ENCODE results near the gene TMEM63A. TPM values are rescaled to one million over a fixed set of nuclear protein-coding genes. Genes with fewer than 3 reads are reported as not detected.

Gene TMEM63A
- total and polyA plus RNA-seq, 2 of the 13 experiments (the other 11 are each of a cell fraction or from before 2014, with no cell fraction given), result 23.9 to 53.3 TPM

DNA sequence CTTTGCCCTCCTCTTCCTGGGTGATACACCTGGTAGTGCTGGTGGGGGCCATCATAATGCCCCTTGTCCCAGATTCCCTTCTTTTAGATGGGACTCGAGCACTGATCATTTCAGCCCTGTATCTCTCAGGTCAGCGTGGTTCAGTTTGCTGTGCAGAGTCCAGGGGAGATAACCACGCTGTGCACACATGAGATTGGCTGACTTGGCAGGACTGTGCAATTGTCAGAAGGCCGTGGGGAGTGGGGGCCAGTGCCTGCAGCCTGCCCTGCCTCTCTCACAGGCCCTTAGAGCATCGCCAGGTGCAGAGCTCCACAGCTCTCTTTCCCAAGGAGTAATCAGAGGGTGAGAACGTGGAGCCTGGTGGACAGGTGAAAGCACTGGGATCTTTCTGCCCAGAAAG, 57.1 kb downstream of the TMEM63A start (continued):
- TF ChIP-seq, protein P1, sequence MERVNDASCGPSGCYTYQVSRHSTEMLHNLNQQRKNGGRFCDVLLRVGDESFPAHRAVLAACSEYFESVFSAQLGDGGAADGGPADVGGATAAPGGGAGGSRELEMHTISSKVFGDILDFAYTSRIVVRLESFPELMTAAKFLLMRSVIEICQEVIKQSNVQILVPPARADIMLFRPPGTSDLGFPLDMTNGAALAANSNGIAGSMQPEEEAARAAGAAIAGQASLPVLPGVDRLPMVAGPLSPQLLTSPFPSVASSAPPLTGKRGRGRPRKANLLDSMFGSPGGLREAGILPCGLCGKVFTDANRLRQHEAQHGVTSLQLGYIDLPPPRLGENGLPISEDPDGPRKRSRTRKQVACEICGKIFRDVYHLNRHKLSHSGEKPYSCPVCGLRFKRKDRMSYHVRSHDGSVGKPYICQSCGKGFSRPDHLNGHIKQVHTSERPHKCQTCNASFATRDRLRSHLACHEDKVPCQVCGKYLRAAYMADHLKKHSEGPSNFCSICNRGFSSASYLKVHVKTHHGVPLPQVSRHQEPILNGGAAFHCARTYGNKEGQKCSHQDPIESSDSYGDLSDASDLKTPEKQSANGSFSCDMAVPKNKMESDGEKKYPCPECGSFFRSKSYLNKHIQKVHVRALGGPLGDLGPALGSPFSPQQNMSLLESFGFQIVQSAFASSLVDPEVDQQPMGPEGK (CRISPR knock-in tag; IDR thresholded peaks at IDR 0.05), result peak; percentile 97
- TF ChIP-seq LCORL (IDR thresholded peaks at IDR 0.05) (no peak), LCORL (CRISPR knock-in tag; IDR thresholded peaks at IDR 0.05) (peak; percentile 42; the same call in 1 of the 2 replicates), EP300 (IDR thresholded peaks at IDR 0.05; ENCODE audit: low read depth in 2 of 2, low read length in 2 of 2) (peak in 1 of 2 experiments; percentile 72; a peak in 2 of 4 replicates), EP300 (CRISPR knock-in tag; IDR thresholded peaks at IDR 0.05; ENCODE audit: borderline replicate concordance) (peak; percentile 48; the same call in 1 of the 2 replicates), HMG20A (CRISPR knock-in tag; IDR thresholded peaks at IDR 0.05; ENCODE audit: borderline replicate concordance) (no peak), ZNF7 (CRISPR knock-in tag; IDR thresholded peaks at IDR 0.05) (peak; percentile 56), KLF15 (CRISPR knock-in tag; IDR thresholded peaks at IDR 0.05; ENCODE audit: borderline replicate concordance) (no peak), YEATS4 (CRISPR knock-in tag; IDR thresholded peaks at IDR 0.05; ENCODE audit: borderline replicate concordance) (peak; percentile 77; the same call in 1 of the 2 replicates), RNF2 (conservative IDR thresholded peaks at IDR 0.05; ENCODE audit: low read depth) (no peak), ZNF343 (CRISPR knock-in tag; IDR thresholded peaks at IDR 0.05) (no peak), HNF4G (IDR thresholded peaks at IDR 0.05; ENCODE audit: borderline replicate concordance, low read depth, low read length) (peak; percentile 82), HNF4G (CRISPR knock-in tag; IDR thresholded peaks at IDR 0.05; ENCODE audit: borderline replicate concordance, low read depth) (no peak), ZNF83 (CRISPR knock-in tag; IDR thresholded peaks at IDR 0.05; ENCODE audit: borderline replicate concordance) (no peak), KDM4B (CRISPR knock-in tag; IDR thresholded peaks at IDR 0.05) (peak; percentile 41; the same call in 1 of the 2 replicates), ZNF891 (CRISPR knock-in tag; IDR thresholded peaks at IDR 0.05) (no peak; the same call in 1 of the 2 replicates), ZNF607 (CRISPR knock-in tag; IDR thresholded peaks at IDR 0.05; ENCODE audit: borderline replicate concordance) (no peak), AGO1 (IDR thresholded peaks at IDR 0.05; ENCODE audit: low read depth, low read length, poor library complexity, severe bottlenecking) (no peak), SMYD3 (CRISPR knock-in tag; IDR thresholded peaks at IDR 0.05) (0 out of 2 replicates have a peak, but pooled peaks have one; percentile 46), SP4 (CRISPR knock-in tag; IDR thresholded peaks at IDR 0.05) (0 out of 2 replicates have a peak, but pooled peaks have one; percentile 24)
- TF ChIP-seq, protein P2, sequence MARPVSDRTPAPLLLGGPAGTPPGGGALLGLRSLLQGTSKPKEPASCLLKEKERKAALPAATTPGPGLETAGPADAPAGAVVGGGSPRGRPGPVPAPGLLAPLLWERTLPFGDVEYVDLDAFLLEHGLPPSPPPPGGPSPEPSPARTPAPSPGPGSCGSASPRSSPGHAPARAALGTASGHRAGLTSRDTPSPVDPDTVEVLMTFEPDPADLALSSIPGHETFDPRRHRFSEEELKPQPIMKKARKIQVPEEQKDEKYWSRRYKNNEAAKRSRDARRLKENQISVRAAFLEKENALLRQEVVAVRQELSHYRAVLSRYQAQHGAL (CRISPR knock-in tag; IDR thresholded peaks at IDR 0.05; ENCODE audit: not compliant biosample characterization), result no peak
- TF ChIP-seq, protein P3, sequence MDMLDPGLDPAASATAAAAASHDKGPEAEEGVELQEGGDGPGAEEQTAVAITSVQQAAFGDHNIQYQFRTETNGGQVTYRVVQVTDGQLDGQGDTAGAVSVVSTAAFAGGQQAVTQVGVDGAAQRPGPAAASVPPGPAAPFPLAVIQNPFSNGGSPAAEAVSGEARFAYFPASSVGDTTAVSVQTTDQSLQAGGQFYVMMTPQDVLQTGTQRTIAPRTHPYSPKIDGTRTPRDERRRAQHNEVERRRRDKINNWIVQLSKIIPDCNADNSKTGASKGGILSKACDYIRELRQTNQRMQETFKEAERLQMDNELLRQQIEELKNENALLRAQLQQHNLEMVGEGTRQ (IDR thresholded peaks at IDR 0.05; ENCODE audit: low read depth, low read length), result no peak
- TF ChIP-seq, protein P3 (CRISPR knock-in tag; IDR thresholded peaks at IDR 0.05; ENCODE audit: borderline replicate concordance), result no peak

All from HepG2 (cell line).